ENCODE data around the gene HOXA10.

The HOXA10 gene

DNA sequence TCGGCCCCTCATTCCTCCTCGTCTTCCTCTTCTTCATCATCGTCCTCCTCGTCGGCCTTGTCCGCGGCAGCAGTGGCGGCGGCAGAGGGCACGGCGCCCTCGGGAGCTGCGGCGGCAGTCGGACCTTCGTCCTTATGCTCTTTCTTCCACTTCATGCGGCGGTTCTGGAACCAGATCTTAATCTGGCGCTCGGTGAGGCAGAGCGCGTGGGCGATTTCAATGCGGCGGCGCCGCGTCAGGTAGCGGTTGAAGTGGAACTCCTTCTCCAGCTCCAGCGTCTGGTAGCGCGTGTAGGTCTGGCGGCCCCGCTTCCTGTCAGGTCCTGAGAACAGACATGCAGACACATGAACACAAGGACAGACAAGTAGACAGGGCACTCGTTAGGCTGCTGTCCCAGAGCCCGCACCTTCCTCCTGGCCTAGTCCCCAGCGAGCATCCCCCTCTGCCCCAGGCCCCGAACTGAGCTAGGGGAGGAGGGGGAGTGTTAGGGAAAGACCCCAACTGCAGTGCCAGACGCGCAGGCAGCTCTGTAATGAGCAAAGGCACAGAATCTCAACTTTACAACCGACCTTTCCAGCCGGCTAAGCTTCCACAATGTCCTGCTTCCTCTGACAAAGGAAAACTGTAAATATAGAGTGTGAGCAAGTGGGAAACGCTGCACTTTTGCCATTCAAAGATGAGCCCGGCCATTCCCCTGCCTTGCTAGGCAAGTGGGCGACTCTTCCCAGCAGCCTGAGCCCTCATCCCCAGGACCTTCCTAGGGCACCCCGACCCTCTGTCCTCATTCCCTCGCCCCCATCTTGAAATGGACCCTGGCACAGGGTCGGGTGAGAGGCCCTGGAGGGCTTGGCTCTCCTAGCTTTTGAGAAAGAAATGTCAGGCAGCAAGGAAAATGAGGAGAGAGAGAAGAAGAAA is 19.0 kb downstream of the HOXA10 start:
- peak; percentile 51 for DNase-seq

DNA sequence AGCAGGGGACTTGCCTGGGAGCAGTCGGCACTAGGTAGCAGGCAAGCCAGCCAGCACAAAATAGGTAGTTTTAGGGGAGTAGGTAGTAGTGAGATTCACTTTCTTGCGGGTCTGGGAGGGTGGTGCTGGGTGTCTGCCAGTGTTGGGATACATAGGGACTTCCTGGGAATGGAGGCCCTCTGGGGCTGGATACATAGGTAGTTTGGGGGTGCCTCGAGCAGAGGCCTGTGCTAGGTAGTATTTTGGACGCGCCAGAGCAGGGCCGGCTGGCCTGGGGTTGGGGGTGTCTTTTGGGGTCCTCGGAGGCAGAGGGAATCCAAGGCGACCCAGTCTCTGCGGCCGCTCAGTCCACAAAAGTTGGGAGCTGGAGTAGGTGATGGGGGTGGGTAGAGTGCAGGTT is 19.8 kb downstream of the HOXA10 start:
- no peak for DNase-seq

DNA sequence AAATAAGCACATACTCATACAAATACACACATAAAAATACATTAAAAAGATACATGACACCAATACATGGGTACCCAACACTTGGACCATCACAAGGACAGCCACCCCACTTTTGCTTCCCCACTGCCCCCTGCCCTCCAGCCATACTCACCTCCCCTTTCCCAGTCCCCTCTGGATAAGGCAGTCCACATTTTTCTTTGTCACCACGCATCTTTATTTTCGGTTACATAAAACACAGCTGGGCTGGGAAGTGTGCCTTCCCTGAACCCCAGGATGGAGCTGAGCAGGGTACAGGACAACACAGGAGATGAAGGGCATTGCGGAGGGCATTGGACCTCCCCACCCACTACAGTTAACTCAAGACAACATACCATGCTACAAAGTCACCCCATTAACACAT is 20.6 kb downstream of the HOXA10 start:
- DNase-seq: no peak

DNA sequence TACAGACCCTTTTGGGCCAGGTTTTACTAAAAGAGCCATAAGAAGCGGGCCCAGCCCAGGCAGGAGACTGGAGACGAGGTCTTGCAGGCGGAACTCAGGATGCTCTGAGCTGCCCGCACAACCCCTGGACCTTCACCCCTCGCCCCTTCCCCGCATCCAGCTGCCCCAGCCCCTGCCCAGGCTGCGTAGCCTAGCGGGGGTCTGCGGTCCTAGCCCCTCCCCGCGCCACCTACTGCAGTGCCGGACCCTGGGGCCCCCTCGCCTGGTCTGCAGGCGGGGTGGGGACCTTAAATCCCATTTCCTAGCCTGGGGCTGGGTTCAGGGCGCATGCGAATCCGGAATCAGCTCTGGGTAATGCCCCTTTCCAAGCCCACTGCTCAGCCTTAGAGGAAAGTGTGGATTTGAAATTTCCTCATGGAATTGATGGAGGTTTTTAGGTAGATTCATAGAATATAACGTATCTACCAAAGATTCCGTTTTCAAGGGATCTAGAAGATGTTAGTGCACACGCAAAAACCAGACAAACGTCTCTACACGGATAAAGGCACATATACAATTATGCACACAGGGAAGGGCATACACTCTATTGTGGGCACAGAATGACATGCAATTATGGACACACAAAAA is 21.2 kb downstream of the HOXA10 start:
- DNase-seq: no peak

DNA sequence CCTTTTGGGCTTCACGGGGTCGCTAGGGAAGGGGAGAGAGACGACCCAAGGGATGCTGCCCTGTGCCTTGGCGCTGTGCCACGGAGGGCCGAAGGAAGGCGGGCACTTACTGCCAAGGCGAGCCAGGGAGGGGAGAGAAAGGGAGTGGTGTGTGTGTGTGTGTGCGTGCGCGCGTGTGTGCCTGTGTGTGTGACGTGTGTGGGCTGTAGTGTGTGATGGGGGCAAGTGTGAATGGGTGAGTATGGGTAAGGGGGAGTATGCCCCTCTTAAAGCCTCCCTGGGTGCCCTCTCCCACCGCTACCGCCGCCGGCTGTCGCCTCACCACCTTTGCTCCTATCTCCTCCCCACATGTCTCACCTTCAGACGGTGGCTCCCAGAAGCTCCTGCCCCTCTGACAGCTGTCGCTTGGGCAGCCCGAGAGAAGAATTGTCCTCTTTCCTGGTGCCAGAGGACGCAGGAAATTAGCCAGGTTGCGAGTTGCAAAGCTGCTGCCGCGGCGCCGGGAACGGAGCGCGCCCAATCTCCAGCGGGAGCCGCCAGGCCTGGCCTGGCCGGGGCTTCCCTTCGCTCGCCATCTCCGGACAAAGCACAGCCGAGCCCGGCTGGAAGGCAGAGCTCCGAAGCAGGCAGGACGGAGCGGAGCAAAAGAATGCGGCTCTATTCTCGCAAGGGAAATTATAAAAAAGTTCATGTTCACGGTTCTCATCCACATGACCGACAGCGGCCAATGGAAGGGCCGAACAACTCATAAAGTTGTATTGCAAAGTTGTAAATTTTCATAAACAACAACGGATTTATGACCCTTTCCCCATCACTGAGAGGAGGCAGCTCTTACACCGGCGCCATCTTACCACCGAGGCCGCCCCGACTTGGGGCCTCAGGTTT is 21.9 kb downstream of the HOXA10 start, which contains the start of gene HOXA3:
Gene HOXA3, minus strand, starts transcription at position 653 of the 885 bp plus-strand sequence. CDS start 41,943 bp downstream, outside the sequence.
- no peak for DNase-seq

DNA sequence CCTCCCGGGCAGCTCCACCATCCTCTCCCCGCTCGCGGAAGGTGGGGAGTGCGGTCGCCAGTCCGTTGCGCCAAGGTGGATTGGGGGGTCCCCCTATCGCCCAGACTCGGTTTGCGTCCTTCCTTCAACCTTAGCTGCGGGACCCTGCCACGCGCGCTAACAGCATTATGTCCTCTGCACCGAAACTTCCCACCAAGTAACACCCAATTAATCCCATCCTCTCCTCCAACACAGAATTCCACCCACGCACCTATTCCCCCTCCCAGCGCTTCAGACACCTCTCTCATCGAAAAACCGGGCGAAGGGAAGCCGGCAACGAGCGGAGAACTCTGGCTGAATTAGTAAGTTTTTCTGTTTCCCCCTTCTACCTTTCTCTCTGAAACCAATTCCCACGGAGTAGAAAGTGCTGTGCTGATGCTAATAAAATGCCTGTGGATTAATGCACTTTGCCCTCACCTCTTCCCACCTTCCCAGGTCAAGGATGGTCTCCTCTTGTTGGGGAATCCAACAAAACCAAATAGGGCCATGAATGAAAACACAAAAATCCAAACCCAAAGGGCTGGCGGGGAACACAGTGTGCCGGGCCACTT is 22.7 kb downstream of the HOXA10 start:
- no peak for DNase-seq

DNA sequence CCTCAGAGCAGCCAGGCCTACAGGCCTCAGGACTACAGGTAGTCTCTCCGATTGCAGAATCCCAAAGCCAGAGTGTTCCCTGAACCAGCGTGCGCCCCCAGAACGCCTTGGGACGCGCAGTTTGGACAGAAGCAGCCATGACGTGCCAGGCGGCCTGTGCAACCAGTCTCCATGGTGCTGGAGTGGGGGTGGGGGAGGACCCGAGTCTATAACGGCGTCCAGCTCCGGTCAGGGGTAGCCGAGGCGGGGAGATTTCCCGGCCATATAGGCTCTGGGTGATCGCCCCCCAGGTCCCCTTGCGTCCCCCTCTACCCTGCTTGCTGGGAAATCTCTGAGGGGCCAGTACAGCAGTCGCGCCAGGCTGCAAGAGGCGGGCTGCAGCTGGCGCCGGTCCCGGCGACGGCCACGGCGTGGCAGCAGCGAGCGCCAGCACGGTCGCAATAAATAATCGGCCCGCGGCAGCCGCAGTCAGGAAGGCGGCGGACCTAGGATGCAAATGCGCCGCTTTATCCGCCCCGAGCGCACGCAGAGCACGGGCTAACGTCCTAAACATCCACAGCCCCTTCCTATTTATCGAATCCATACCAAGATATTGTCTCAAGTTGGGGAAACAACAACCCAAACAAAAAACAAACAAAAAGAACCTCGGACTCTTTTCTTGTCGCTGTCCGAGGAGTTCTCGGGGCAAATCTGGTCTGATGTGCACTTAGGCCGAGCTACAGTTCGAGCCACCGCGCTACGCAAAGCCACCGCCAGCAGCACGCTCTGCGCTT is 23.4 kb downstream of the HOXA10 start:
- peak; percentile 71 for DNase-seq

DNA sequence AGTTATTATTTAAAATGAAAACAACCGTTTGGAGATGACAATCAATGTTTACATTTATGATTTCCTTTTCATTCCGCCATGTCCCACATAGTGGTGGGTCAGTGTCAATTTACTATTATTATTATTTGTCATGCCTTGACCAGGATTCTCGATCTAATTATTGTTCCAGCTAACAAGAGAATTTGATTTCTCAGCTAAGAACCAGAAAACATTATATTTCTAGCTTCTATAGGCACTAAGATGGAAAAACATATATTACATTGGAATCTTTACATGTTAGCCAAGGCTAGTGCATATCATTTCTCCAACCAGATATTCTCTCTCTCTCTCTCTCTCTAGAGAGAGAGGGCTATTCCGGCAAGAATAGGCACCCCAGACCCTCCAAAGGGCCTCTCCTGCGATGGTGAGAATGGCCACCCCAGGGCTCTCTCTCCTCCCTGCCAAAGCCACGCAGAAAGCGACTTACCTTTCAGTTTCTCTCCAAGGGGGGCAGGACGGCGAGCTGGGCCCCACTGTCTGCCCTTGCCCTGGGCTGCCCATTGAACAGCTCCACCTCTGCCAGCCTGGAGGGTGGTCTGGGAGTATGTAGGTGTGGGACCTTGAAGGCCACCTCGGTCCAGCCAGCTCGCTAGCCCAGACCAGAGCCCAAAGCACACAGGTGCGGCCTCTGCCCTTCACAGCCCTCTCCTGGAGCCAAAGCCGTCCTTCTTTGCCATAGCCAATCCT is 24.1 kb downstream of the HOXA10 start:
- DNase-seq: no peak

DNA sequence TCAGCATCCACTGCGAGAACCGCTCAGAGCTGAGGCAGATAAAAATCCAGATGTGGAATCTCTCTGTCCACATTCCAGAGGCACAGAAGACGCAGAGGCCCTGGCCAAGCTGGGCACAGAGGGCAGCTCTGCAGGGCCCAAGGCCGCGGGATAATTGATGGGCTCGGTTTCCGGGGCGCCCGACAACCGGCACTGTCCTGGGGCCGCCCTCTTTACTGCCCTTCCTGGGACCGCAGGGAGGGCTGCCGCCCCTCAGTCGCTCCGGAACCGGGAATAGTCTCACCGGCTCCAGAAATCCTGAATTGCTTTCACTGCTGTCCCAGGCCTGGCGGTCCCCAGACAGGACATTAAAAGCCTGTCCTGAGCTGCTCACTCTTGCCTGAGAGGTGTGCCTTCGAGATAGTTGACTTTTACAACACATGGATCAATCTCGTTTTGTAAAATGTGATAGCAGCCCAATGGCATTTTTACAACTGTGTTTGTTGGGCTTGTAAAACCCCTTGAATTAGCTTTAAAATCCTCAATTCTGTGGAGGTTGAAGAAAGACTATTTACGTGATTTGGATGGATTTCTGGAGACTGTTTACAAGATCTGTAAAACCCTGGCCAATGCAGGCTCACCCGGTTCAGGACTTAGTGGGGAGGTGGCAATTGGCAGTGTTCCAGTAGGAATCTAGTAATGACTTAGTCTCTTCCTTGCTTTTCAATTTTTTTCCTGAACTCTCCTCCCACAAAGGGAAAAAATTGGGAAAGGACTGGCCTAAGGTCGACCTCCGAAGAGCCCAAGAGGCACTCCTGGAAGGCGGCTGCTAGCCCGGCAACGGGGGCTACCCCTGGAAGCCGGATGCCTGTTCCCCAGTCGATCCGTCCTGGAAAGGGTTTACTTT is 25.1 kb downstream of the HOXA10 start:
- DNase-seq: no peak

DNA sequence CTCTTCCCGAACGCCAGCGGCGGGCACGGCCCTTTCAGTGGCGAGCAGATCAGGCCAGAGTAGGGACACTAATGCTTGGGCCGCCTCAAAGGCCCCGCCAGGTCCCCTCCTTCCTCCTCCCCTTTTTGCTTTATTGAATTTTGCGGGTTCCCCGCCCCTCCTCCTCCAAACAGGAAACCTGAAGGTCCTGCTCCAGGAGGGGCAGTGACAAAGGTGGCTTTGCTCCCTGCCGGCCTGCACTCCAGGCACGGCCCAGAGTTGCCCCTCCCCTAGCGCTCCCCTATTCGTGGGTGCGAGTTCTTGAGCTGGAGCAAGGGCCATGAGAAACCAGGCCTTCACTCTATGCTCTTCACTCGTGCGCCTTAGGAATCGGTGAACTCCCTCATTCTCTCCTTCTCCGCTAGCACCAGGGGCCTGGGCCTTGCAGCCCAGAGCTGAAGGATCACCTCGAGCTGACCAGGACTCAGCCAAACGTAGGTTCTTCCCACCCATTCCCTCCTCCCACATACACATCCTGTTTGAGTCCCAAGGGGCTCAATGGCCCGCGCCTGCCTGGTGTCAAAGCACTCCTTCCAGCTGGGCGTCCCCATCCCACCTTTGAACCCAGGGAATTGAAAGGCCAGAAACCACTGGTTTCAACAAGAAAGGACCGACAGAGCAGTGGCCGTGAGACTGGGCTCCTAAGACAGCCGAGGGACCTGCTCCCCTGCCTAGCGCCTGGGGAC is 25.9 kb downstream of the HOXA10 start:
- no peak for DNase-seq

DNA sequence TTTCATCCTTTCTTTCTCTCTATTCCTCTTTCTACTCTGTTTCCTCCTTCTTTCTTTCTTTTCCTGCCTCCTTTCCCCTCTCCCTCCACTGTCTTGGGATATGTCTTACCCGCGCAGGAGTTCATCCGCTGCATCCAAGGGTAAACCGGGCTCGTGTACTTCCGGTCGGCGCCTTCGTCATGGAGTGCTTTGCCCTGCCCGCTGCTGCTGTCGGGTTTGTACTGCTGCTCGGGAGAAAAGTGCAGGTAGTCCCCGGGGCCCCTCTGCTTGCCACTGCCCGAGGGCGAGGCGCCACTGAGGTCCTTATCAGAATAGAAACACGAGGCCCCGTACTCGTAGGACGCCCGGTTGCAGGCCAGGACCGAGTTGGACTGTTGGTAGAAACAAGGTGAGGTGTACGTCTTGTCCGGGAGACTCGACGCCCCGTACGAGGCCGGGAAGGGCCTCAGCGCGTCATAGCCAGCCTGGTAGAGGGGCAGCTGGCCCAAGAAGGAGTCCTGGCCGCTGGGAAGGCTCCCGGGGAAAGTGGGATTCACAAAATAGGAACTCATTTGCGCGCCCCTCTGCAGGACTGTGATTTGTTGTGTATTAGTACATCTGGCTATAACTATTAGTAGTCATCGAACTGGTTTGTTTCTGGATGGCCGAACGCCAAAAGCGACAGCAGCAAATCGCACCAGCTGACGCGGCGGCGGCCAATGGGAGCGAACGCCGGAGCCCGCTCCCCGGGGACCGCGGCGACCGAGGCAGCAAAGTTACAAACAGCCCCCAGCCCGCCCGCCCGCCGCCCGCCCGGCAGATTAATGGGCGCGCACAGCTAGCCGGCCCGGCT is 26.7 kb downstream of the HOXA10 start, which contains the start of gene HOXA6:
Gene HOXA6, minus strand, starts transcription at position 576 of the 832 bp plus-strand sequence. Its CDS starts 25 bp downstream, at position 551.
- no peak for DNase-seq

DNA sequence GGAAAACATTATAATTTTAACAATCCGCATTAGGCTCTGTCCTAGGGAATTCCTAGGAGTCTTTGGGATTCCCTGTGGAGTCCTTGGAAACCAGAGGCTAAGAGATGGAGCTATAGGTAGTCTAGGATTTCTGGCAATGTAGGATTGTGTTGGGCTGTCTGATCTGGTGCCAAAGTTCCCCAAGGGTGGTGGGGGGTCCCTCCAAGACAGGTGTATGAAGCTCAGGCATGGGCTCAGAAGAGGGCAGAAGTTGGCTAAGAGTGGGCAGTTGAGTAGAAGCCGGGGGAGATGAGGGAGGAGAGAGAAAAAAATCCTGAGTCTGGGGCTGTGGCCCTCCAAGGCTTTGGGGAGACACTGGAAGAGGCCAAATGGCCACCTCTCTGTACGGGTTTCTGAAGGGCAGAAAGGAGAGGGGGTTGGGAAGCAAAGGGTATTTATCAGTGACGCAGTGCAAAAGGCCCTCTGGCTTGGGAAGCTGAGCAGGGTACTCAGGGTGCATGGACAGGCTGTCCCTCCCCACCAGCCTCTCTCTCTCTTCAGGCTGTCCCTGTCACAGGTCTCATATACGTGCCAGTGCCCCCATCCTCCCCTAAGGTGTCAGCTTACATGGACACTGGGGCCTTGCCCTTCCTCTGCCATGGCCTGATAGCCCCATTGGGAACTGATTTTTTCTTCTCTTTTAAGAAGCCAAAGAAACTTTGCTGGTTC is 27.5 kb downstream of the HOXA10 start:
- no peak for DNase-seq

DNA sequence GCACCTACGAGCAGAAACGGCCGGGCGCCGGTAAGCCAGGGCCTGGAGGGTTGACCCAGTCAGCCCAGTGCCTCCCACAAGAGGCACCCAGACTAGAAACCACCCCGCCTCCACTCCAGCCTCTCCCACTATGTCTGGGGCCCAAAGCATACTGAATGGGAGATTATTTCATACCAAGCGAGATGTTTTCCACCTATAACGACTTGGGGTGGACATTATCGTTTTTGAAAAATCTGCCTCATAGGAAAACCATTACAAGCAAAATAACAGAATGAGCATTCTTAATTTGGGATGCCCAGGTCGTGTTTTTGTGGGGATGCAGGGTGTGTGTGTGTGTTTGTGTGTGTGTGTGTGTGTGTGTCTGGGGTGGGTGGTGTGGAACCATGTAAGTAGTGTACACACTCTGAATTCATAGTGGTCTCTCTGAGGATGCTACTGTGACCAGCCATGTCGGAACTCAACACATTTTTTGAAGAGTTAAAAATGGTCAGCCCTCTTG is 28.2 kb downstream of the HOXA10 start:
- no peak for DNase-seq

DNA sequence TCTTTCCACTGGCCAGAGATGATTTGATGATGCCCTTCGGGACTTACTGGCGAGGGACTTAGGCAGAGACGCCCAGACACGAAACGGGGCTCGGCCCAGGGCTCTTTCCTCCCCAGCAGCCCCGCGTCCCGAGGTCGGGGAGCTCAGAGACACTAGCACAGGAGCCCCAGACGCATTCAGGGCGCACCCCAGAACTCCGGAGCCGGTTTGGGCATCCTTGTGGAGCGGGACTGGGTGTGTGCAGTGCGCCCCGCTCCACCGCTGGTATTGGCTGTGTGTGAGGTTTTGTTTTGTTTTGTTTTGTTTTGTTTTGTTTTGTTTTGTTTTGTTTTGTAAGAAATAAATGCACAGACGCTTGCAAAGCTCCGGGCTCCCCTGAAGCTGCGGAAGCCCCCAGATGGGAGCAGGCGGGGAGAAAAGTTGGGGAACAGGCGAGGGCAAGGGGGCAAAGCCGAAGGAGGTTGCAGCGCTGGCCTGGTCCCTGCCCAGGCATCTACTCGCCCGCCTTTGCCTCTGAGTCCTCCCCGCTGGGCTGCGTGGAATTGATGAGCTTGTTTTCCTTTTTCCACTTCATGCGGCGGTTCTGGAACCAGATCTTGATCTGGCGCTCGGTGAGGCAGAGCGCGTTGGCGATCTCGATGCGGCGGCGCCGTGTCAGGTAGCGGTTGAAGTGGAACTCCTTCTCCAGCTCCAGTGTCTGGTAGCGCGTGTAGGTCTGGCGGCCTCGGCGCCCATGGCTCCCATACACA is 28.8 kb downstream of the HOXA10 start:
- no peak for DNase-seq

DNA sequence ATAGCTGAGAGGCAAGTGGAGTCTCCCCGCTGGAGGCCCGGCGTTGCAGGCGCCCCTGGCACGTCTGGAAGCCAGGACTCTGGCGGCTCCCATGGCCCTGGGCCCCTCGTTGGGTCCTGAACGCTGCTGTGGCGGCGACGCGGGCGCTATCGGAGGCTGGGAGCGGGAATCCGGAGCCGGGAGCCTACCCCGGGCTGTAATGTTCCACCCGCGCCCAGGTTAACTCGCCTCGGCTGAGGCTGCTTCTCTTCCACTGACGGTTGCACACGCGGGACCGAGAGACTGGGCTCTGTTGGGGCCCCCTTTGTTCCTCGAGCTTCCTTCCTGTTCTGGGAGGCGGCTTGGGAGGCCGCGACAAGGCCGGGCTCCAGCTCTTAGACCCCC is 29.3 kb downstream of the HOXA10 start:
- DNase-seq: no peak

DNA sequence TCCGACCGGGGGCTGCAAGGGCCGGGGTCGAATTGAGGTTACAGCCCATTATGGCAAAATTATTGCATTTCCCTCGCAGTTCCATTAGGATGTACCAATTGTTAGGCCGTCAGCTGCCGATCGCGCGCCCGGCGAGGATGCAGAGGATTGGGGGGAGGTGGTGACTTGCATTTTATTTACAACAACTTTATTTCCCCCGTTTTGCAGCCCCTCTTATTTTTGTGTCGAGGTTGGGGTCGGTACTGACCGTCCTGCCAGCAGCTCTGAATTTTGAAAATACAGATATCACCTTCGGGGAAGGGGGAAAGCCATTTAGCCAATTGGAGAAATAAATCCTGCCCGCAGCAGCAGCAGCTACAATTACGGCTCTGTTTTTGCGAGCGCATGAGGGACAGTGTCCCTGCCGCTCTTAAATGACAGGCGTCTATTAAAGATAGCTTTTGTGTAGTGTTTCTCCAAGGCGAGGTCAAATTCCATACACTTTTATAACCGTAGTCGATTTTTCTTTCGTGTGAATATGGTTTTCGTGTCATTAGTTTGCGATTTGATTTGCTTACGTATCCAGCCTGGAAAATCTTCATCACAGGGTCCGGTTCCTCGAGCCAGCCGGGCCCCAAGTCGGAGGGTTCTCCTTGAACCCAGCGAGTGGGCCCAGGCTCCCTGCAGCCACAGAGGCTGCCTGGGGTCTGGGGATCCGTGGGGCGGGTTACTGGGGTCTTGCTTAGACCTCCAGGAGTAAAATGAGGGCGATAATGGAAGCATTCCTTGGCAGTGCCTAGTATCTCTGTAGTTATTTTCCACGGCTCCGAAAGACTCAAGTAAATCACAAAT is 30.0 kb downstream of the HOXA10 start:
- DNase-seq: no peak

Data from stimulated activated CD4-positive, alpha-beta T cell treated with anti-CD3 and anti-CD28 coated beads, Interleukin-4, amount 100 ng/mL, for 1 hour (primary cell).